Right lobe of liver (tissue), 4 donors: ENCODE measurements around the gene SIK3.

Source experiments
- CTCF ChIP-seq, 4 donors: fragments of 200-600 bp in 3 of 4; fragments of 450-650 bp in 1 of 4; IDR thresholded peaks; one replicate each; pipeline versions ENCODE4 v1.5.1 to v1.8.0; 2016 to 2022; ENCODE audit warnings: antibody characterized with exemption in 4 of 4, mild to moderate bottlenecking in 2 of 4
- POLR2A ChIP-seq: fragments of 450-650 bp; IDR thresholded peaks from one replicate; pipeline ENCODE4 v1.6.1; 2017; ENCODE audit warnings: antibody characterized with exemption, mild to moderate bottlenecking
- donor health status: DM: no; HTN: no; CAD: no.
- donor health status: DM: no; HTN: no; CAD: no.
- donor health status: DM: no; HTN: yes; CAD: no.

- TF ChIP-seq CTCF (IDR thresholded peaks at IDR 0.05) (no peak), POLR2A (no peak)
Measured at GRCh38 chr11:116955949-116956348, 142.3 kb downstream of the SIK3 start.
